H54 (cell line): ENCODE data around the gene IFT172.
"Not testable (repeated sequence)": the region's sequence is repeated elsewhere in the genome, so short reads cannot be mapped to it uniquely, and the experiment has no call there.

ENCODE experiments used
- DNase-seq: peaks from one replicate; pipeline ENCODE4 v3.0.0; 2011; ENCODE audit warnings: low spot score, mixed read lengths; ENCODE audit not compliant: insufficient read length
- FAIRE-seq: peaks from 3 replicates; lab custom pipeline; 2011; peaks lifted over from hg19 to GRCh38; lab: Jason Lieb, UNC
- POLR2A ChIP-seq: IDR thresholded peaks from 2 replicates; pipeline ENCODE4 v1.6.1; 2011; ENCODE audit warnings: low read depth, mild to moderate bottlenecking, low read length

IFT172 gene

GRCh38 chr2:27427863-27428212, 61.7 kb downstream of the IFT172 start:
- no peak for DNase-seq
- peak; percentile 71 for FAIRE-seq
- no peak for TF ChIP-seq POLR2A

- not testable (repeated sequence) for FAIRE-seq
These were observed 64.5 kb downstream of the IFT172 start for GRCh38 chr2:27425039-27425438.

GRCh38 chr2:27422958-27423357, 66.6 kb downstream of the IFT172 start:
- TF ChIP-seq POLR2A, result no peak
- DNase-seq (no peak), FAIRE-seq (no peak)

More at GRCh38 chr2:27425039-27425438, 64.5 kb downstream of the IFT172 start:
- DNase-seq, result not testable (repeated sequence)

- FAIRE-seq, result no peak
These were observed 67.8 kb downstream of the IFT172 start for GRCh38 chr2:27421660-27422250.

GRCh38 chr2:27420996-27421395, 68.5 kb downstream of the IFT172 start:
- no peak for TF ChIP-seq POLR2A

More at GRCh38 chr2:27421660-27422250, 67.8 kb downstream of the IFT172 start:
- TF ChIP-seq POLR2A, result no peak
- DNase-seq, result no peak

GRCh38 chr2:27416151-27416550, 73.4 kb downstream of the IFT172 start:
- DNase-seq (no peak), FAIRE-seq (no peak)
- no peak for TF ChIP-seq POLR2A

More at GRCh38 chr2:27420996-27421395, 68.5 kb downstream of the IFT172 start:
- DNase-seq (no peak), FAIRE-seq (no peak)

- FAIRE-seq (no peak), DNase-seq (no peak)
These were observed 77.0 kb downstream of the IFT172 start for GRCh38 chr2:27412419-27413152.

GRCh38 chr2:27409321-27410073, 80.0 kb downstream of the IFT172 start, which contains the start of gene PPM1G:
TSS of gene PPM1G (minus strand) at chr2:27409591. CDS start at chr2:27409422, 169 bp downstream.
- TF ChIP-seq POLR2A, result peak; percentile 81
- FAIRE-seq, result peak; percentile 88

More at GRCh38 chr2:27412419-27413152, 77.0 kb downstream of the IFT172 start:
- no peak for TF ChIP-seq POLR2A

GRCh38 chr2:27408601-27409320, 80.8 kb downstream of the IFT172 start:
- peak; percentile 43 for DNase-seq
- no peak for TF ChIP-seq POLR2A
- FAIRE-seq, result no peak

More at GRCh38 chr2:27409321-27410073, 80.0 kb downstream of the IFT172 start, which contains the start of gene PPM1G:
- DNase-seq, result peak; percentile 88

GRCh38 chr2:27407798-27408491, 81.6 kb downstream of the IFT172 start:
- no peak for FAIRE-seq
- DNase-seq, result no peak
- TF ChIP-seq POLR2A, result no peak

GRCh38 chr2:27400348-27401135, 89.0 kb downstream of the IFT172 start:
- peak; percentile 38 for FAIRE-seq
- DNase-seq, result no peak

GRCh38 chr2:27398962-27399361, 90.6 kb downstream of the IFT172 start:
- DNase-seq (no peak), FAIRE-seq (no peak)
- TF ChIP-seq POLR2A, result no peak

More at GRCh38 chr2:27400348-27401135, 89.0 kb downstream of the IFT172 start:
- no peak for TF ChIP-seq POLR2A
